ENCODE data around the gene DNAH2. TPM values are rescaled to one million over a fixed set of nuclear protein-coding genes. Genes with fewer than 3 reads are reported as not detected.

The DNAH2 gene
- total and polyA plus RNA-seq, 9 of the 15 experiments (the other 6 are each of a cell fraction or from before 2014, with no cell fraction given): 0.03 TPM; not detected in 8

DNA sequence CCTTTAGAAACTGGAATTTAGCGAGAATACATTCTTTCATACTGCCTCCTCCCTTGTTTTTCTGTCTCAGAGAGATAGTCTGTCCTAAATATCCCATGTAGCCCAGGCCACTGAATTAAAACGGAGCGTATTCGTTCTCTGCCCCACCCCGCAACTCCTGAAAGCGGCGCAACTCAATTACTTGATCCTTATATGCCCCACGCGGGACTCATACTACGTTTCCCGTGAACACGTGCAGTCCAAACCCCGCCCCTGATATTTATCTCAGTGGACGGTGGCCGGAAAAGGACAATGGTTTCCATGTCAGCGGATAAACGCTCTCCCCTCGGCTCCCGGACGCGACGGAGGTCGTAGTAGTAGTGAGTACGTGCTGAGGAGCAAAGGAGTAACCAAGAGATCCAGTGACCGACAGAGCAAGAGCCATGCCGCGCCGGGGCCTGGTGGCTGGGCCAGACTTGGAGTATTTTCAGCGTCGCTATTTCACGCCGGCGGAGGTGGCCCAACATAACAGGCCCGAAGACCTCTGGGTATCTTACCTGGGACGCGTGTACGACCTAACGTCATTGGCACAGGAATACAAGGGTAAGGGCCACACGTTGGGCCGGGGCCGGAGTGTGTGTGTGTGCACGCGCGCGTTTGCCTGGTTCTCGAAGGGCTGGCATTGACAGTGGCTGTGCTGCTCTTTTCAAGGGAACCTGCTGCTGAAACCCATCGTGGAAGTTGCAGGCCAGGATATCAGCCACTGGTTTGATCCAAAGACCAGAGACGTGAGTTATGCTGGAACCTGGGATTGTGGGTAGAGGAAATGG is 140.4 kb downstream of the DNAH2 start, which contains the start of gene CYB5D1 (continued):
- TF ChIP-seq POLR2AphosphoS5 (IDR thresholded peaks at IDR 0.05; ENCODE audit: control insufficient read depth, insufficient read depth, low read depth, low read length) (no peak), KLF1 (tag; IDR thresholded peaks at IDR 0.05) (no peak), PHF20 (IDR thresholded peaks at IDR 0.05; ENCODE audit: partially characterized antibody) (no peak), RBM14 (IDR thresholded peaks at IDR 0.05; ENCODE audit: borderline replicate concordance, insufficient read depth, low read depth, low read length) (no peak), TAF1 (IDR thresholded peaks at IDR 0.05; ENCODE audit: control insufficient read depth, extremely low read depth, insufficient read depth, low read length, severe bottlenecking) (peak; percentile 40), ZNF655 (CRISPR knock-in tag; IDR thresholded peaks at IDR 0.05) (no peak), DIDO1 (tag; IDR thresholded peaks at IDR 0.05; ENCODE audit: low read depth) (no peak), RBM34 (IDR thresholded peaks at IDR 0.05; ENCODE audit: borderline replicate concordance, insufficient read depth, low read length) (no peak), MAFF (IDR thresholded peaks at IDR 0.05; ENCODE audit: low read length) (no peak), BCL6 (CRISPR knock-in tag; IDR thresholded peaks at IDR 0.05) (no peak), CHD2 (IDR thresholded peaks at IDR 0.05; ENCODE audit: low read depth, low read length) (no peak), SMARCE1 (IDR thresholded peaks at IDR 0.05) (no peak), ZNF444 (CRISPR knock-in tag; IDR thresholded peaks at IDR 0.05) (no peak), ZNF639 (CRISPR knock-in tag; conservative IDR thresholded peaks at IDR 0.05 in 1 of 2, IDR thresholded peaks at IDR 0.05 in 1 of 2) (no peak; a peak in 1 of 4 replicates), ZNF696 (CRISPR knock-in tag; conservative IDR thresholded peaks at IDR 0.05) (no peak), SMARCA5 (IDR thresholded peaks at IDR 0.05) (no peak), DPF2 (IDR thresholded peaks at IDR 0.05) (no peak), SRSF7 (optimal IDR thresholded peaks at IDR 0.05; ENCODE audit: low read depth, low read length) (no peak), KAT2B (IDR thresholded peaks at IDR 0.05; ENCODE audit: low read depth, low read length) (no peak)
- TF ChIP-seq, protein P1, sequence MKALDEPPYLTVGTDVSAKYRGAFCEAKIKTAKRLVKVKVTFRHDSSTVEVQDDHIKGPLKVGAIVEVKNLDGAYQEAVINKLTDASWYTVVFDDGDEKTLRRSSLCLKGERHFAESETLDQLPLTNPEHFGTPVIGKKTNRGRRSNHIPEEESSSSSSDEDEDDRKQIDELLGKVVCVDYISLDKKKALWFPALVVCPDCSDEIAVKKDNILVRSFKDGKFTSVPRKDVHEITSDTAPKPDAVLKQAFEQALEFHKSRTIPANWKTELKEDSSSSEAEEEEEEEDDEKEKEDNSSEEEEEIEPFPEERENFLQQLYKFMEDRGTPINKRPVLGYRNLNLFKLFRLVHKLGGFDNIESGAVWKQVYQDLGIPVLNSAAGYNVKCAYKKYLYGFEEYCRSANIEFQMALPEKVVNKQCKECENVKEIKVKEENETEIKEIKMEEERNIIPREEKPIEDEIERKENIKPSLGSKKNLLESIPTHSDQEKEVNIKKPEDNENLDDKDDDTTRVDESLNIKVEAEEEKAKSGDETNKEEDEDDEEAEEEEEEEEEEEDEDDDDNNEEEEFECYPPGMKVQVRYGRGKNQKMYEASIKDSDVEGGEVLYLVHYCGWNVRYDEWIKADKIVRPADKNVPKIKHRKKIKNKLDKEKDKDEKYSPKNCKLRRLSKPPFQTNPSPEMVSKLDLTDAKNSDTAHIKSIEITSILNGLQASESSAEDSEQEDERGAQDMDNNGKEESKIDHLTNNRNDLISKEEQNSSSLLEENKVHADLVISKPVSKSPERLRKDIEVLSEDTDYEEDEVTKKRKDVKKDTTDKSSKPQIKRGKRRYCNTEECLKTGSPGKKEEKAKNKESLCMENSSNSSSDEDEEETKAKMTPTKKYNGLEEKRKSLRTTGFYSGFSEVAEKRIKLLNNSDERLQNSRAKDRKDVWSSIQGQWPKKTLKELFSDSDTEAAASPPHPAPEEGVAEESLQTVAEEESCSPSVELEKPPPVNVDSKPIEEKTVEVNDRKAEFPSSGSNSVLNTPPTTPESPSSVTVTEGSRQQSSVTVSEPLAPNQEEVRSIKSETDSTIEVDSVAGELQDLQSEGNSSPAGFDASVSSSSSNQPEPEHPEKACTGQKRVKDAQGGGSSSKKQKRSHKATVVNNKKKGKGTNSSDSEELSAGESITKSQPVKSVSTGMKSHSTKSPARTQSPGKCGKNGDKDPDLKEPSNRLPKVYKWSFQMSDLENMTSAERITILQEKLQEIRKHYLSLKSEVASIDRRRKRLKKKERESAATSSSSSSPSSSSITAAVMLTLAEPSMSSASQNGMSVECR (CRISPR knock-in tag; IDR thresholded peaks at IDR 0.05): peak; percentile 74

Measured in K562 (cell line).